ENCODE data around the gene CHRNE.

CHRNE gene

GRCh38 chr17:4903051-4903818, at the start of gene CHRNE:
CHRNE (minus strand) TSS chr17:4903098; CDS start chr17:4903063, 35 bp downstream.
- Histone ChIP-seq H3K4me1 (ENCODE audit: control insufficient read depth, insufficient read depth, low read length) (peaks cover 32% of the 10 kb centered on the region), H3K9ac (ENCODE audit: low read length) (no peak within 1 kb of the TSS), H3K4me3 (ENCODE audit: low read length) (peak within 1 kb of the TSS; percentile 6)

GRCh38 chr17:4951486-4951885, 48.6 kb upstream of the CHRNE start:
- Histone ChIP-seq H3K9me3 (ENCODE audit: control insufficient read depth, low read length) (no peaks in the 10 kb centered on the region), H3K4me1 (ENCODE audit: control insufficient read depth, insufficient read depth, low read length) (peaks cover 27% of the 10 kb centered on the region), H3K9ac (ENCODE audit: low read length) (no peak overlapping the region), H3K27me3 (ENCODE audit: control insufficient read depth, insufficient read depth, low read length) (no peaks in the 10 kb centered on the region), H3K36me3 (ENCODE audit: control insufficient read depth, insufficient read depth, low read length) (no peaks in the 10 kb centered on the region), H3K4me3 (ENCODE audit: low read length) (no peak overlapping the region)

More at GRCh38 chr17:4903051-4903818, at the start of gene CHRNE:
- Histone ChIP-seq H3K36me3 (ENCODE audit: control insufficient read depth, insufficient read depth, low read length) (no peaks in the 10 kb centered on the region), H3K9me3 (ENCODE audit: control insufficient read depth, low read length) (no peaks in the 10 kb centered on the region), H3K27me3 (ENCODE audit: control insufficient read depth, insufficient read depth, low read length) (peaks cover 18% of the 10 kb centered on the region)

GRCh38 chr17:4950746-4951204, 47.9 kb upstream of the CHRNE start, which contains the start of gene ENO3:
ENO3 (plus strand) TSS chr17:4951119; CDS start chr17:4951830, 711 bp downstream.
- H3K27me3 ChIP-seq (ENCODE audit: control insufficient read depth, insufficient read depth, low read length): no peaks in the 10 kb centered on the region
- peaks cover 26% of the 10 kb centered on the region for H3K4me1 ChIP-seq (ENCODE audit: control insufficient read depth, insufficient read depth, low read length)
- peak within 1 kb of the TSS; percentile 83 for H3K9ac ChIP-seq (ENCODE audit: low read length)
- H3K36me3 ChIP-seq (ENCODE audit: control insufficient read depth, insufficient read depth, low read length): no peaks in the 10 kb centered on the region
- H3K4me3 ChIP-seq (ENCODE audit: low read length): peak within 1 kb of the TSS; percentile 21
- H3K9me3 ChIP-seq (ENCODE audit: control insufficient read depth, low read length): no peaks in the 10 kb centered on the region

GRCh38 chr17:4950075-4950745, 47.3 kb upstream of the CHRNE start:
- Histone ChIP-seq H3K4me3 (ENCODE audit: low read length) (peak overlapping the region; percentile 21), H3K27me3 (ENCODE audit: control insufficient read depth, insufficient read depth, low read length) (no peaks in the 10 kb centered on the region), H3K4me1 (ENCODE audit: control insufficient read depth, insufficient read depth, low read length) (peaks cover 32% of the 10 kb centered on the region), H3K9ac (ENCODE audit: low read length) (peak overlapping the region; percentile 83), H3K9me3 (ENCODE audit: control insufficient read depth, low read length) (no peaks in the 10 kb centered on the region), H3K36me3 (ENCODE audit: control insufficient read depth, insufficient read depth, low read length) (no peaks in the 10 kb centered on the region)

GRCh38 chr17:4949321-4950074, 46.6 kb upstream of the CHRNE start:
- H3K4me1 ChIP-seq (ENCODE audit: control insufficient read depth, insufficient read depth, low read length): peaks cover 39% of the 10 kb centered on the region
- H3K27me3 ChIP-seq (ENCODE audit: control insufficient read depth, insufficient read depth, low read length): no peaks in the 10 kb centered on the region
- no peaks in the 10 kb centered on the region for H3K9me3 ChIP-seq (ENCODE audit: control insufficient read depth, low read length)
- peak overlapping the region; percentile 83 for H3K9ac ChIP-seq (ENCODE audit: low read length)
- peaks cover 5% of the 10 kb centered on the region for H3K36me3 ChIP-seq (ENCODE audit: control insufficient read depth, insufficient read depth, low read length)
- H3K4me3 ChIP-seq (ENCODE audit: low read length): peak overlapping the region; percentile 22

GRCh38 chr17:4948931-4949320, 46.0 kb upstream of the CHRNE start:
- H3K4me3 ChIP-seq (ENCODE audit: low read length): peak overlapping the region; percentile 83

GRCh38 chr17:4948166-4948930, 45.5 kb upstream of the CHRNE start, which contains the start of gene PFN1:
PFN1 (minus strand) TSS chr17:4948530; CDS start chr17:4948394, 136 bp downstream.
- H3K27me3 ChIP-seq (ENCODE audit: control insufficient read depth, insufficient read depth, low read length): no peaks in the 10 kb centered on the region
- peaks cover 5% of the 10 kb centered on the region for H3K36me3 ChIP-seq (ENCODE audit: control insufficient read depth, insufficient read depth, low read length)
- peaks cover 38% of the 10 kb centered on the region for H3K4me1 ChIP-seq (ENCODE audit: control insufficient read depth, insufficient read depth, low read length)
- H3K4me3 ChIP-seq (ENCODE audit: low read length): peak within 1 kb of the TSS; percentile 84
- H3K9ac ChIP-seq (ENCODE audit: low read length): peak within 1 kb of the TSS; percentile 99
- no peaks in the 10 kb centered on the region for H3K9me3 ChIP-seq (ENCODE audit: control insufficient read depth, low read length)

More at GRCh38 chr17:4948931-4949320, 46.0 kb upstream of the CHRNE start:
- H3K4me1 ChIP-seq (ENCODE audit: control insufficient read depth, insufficient read depth, low read length): peaks cover 43% of the 10 kb centered on the region
- H3K27me3 ChIP-seq (ENCODE audit: control insufficient read depth, insufficient read depth, low read length): no peaks in the 10 kb centered on the region
- peak overlapping the region; percentile 83 for H3K9ac ChIP-seq (ENCODE audit: low read length)
- no peaks in the 10 kb centered on the region for H3K9me3 ChIP-seq (ENCODE audit: control insufficient read depth, low read length)
- H3K36me3 ChIP-seq (ENCODE audit: control insufficient read depth, insufficient read depth, low read length): peaks cover 5% of the 10 kb centered on the region

GRCh38 chr17:4947411-4948165, 44.7 kb upstream of the CHRNE start:
- Histone ChIP-seq H3K4me1 (ENCODE audit: control insufficient read depth, insufficient read depth, low read length) (peaks cover 34% of the 10 kb centered on the region), H3K9ac (ENCODE audit: low read length) (peak overlapping the region; percentile 99)

GRCh38 chr17:4947010-4947410, 44.1 kb upstream of the CHRNE start:
- peak overlapping the region; percentile 44 for H3K4me3 ChIP-seq (ENCODE audit: low read length)
- H3K9me3 ChIP-seq (ENCODE audit: control insufficient read depth, low read length): no peaks in the 10 kb centered on the region
- peaks cover 5% of the 10 kb centered on the region for H3K36me3 ChIP-seq (ENCODE audit: control insufficient read depth, insufficient read depth, low read length)
- peak overlapping the region; percentile 99 for H3K9ac ChIP-seq (ENCODE audit: low read length)
- peaks cover 34% of the 10 kb centered on the region for H3K4me1 ChIP-seq (ENCODE audit: control insufficient read depth, insufficient read depth, low read length)
- no peaks in the 10 kb centered on the region for H3K27me3 ChIP-seq (ENCODE audit: control insufficient read depth, insufficient read depth, low read length)

More at GRCh38 chr17:4947411-4948165, 44.7 kb upstream of the CHRNE start:
- H3K4me3 ChIP-seq (ENCODE audit: low read length): peak overlapping the region; percentile 84
- H3K9me3 ChIP-seq (ENCODE audit: control insufficient read depth, low read length): no peaks in the 10 kb centered on the region
- peaks cover 5% of the 10 kb centered on the region for H3K36me3 ChIP-seq (ENCODE audit: control insufficient read depth, insufficient read depth, low read length)
- no peaks in the 10 kb centered on the region for H3K27me3 ChIP-seq (ENCODE audit: control insufficient read depth, insufficient read depth, low read length)

GRCh38 chr17:4946312-4946976, 43.5 kb upstream of the CHRNE start:
- Histone ChIP-seq H3K27me3 (ENCODE audit: control insufficient read depth, insufficient read depth, low read length) (no peaks in the 10 kb centered on the region), H3K9me3 (ENCODE audit: control insufficient read depth, low read length) (no peaks in the 10 kb centered on the region), H3K4me3 (ENCODE audit: low read length) (peak overlapping the region; percentile 44), H3K36me3 (ENCODE audit: control insufficient read depth, insufficient read depth, low read length) (peaks cover 5% of the 10 kb centered on the region), H3K4me1 (ENCODE audit: control insufficient read depth, insufficient read depth, low read length) (peaks cover 37% of the 10 kb centered on the region), H3K9ac (ENCODE audit: low read length) (peak overlapping the region; percentile 99)
